Activated naive CD8-positive, alpha-beta T cell treated with anti-CD3 and anti-CD28 coated beads, Interleukin-2, amount 50 U/mL, for 24 hours (primary cell): ENCODE results near the gene GRHL1.

Experiments
- ATAC-seq: fragments of 150-1000 bp; cut with Tn5 transposase; one replicate; pipeline ENCODE4 v1.10.0; 2021
- DNase-seq: peaks from one replicate; pipeline ENCODE4 v3.0.0; 2021
- H3K27ac Mint-ChIP-seq: one replicate; pipeline ENCODE4 v1.8.0; 2021; ENCODE audit warnings: mild to moderate bottlenecking, mixed read lengths
- H3K27me3 Mint-ChIP-seq: one replicate; pipeline ENCODE4 v1.8.0; 2021; ENCODE audit warnings: mixed read lengths
- H3K36me3 Mint-ChIP-seq: one replicate; pipeline ENCODE4 v1.8.0; 2021; ENCODE audit warnings: low read depth, mixed read lengths
- H3K4me1 Mint-ChIP-seq: one replicate; pipeline ENCODE4 v1.8.0; 2021; ENCODE audit warnings: mixed read lengths
- H3K4me3 Mint-ChIP-seq: one replicate; pipeline ENCODE4 v1.8.0; 2021; ENCODE audit warnings: mild to moderate bottlenecking, moderate library complexity, mixed read lengths
- H3K9me3 Mint-ChIP-seq: one replicate; pipeline ENCODE4 v1.8.0; 2021; ENCODE audit warnings: mixed read lengths

The GRHL1 gene

GRCh38 chr2:9939587-9940485, 11.7 kb upstream of the GRHL1 start:
- peaks cover 6% of the 10 kb centered on the region for H3K36me3 Mint-ChIP-seq
- peaks cover 4% of the 10 kb centered on the region for H3K4me1 Mint-ChIP-seq
- H3K27ac Mint-ChIP-seq = no peak overlapping the region
- no peaks in the 10 kb centered on the region for H3K9me3 Mint-ChIP-seq
- DNase-seq = no peak
- ATAC-seq = no peak
- no peak overlapping the region for H3K4me3 Mint-ChIP-seq
- peaks cover 3% of the 10 kb centered on the region for H3K27me3 Mint-ChIP-seq

GRCh38 chr2:9941196-9941995, 10.1 kb upstream of the GRHL1 start:
- no peaks in the 10 kb centered on the region for H3K4me1 Mint-ChIP-seq
- no peak for ATAC-seq
- no peaks in the 10 kb centered on the region for H3K9me3 Mint-ChIP-seq
- H3K36me3 Mint-ChIP-seq = no peaks in the 10 kb centered on the region
- no peak overlapping the region for H3K27ac Mint-ChIP-seq
- no peak overlapping the region for H3K4me3 Mint-ChIP-seq
- peaks cover 13% of the 10 kb centered on the region for H3K27me3 Mint-ChIP-seq
- no peak for DNase-seq

GRCh38 chr2:9941996-9942390, 9.5 kb upstream of the GRHL1 start:
- H3K27me3 Mint-ChIP-seq = peaks cover 14% of the 10 kb centered on the region
- no peaks in the 10 kb centered on the region for H3K9me3 Mint-ChIP-seq
- DNase-seq (no peak), ATAC-seq (no peak)
- H3K4me3 Mint-ChIP-seq = no peak overlapping the region
- H3K27ac Mint-ChIP-seq = no peak overlapping the region
- no peaks in the 10 kb centered on the region for H3K36me3 Mint-ChIP-seq
- H3K4me1 Mint-ChIP-seq = no peaks in the 10 kb centered on the region

GRCh38 chr2:9944330-9944758, 7.1 kb upstream of the GRHL1 start:
- Mint-ChIP-seq H3K36me3 (no peaks in the 10 kb centered on the region), H3K4me3 (no peak overlapping the region), H3K27me3 (peaks cover 26% of the 10 kb centered on the region), H3K4me1 (no peaks in the 10 kb centered on the region), H3K27ac (no peak overlapping the region), H3K9me3 (no peaks in the 10 kb centered on the region)
- no peak for DNase-seq
- ATAC-seq = no peak

- no peak for DNase-seq
- Mint-ChIP-seq H3K27me3 (peaks cover 37% of the 10 kb centered on the region), H3K36me3 (no peaks in the 10 kb centered on the region), H3K4me1 (peaks cover 3% of the 10 kb centered on the region), H3K9me3 (no peaks in the 10 kb centered on the region), H3K4me3 (no peak overlapping the region), H3K27ac (no peak overlapping the region)
- ATAC-seq = no peak
These were observed 5.9 kb upstream of the GRHL1 start for GRCh38 chr2:9945596-9945995.

GRCh38 chr2:9946076-9946475, 5.4 kb upstream of the GRHL1 start:
- DNase-seq (no peak), ATAC-seq (no peak)
- peaks cover 37% of the 10 kb centered on the region for H3K27me3 Mint-ChIP-seq
- no peak overlapping the region for H3K4me3 Mint-ChIP-seq
- no peaks in the 10 kb centered on the region for H3K36me3 Mint-ChIP-seq
- H3K4me1 Mint-ChIP-seq = peaks cover 3% of the 10 kb centered on the region
- no peak overlapping the region for H3K27ac Mint-ChIP-seq
- H3K9me3 Mint-ChIP-seq = no peaks in the 10 kb centered on the region

- ATAC-seq = no peak
- peaks cover 3% of the 10 kb centered on the region for H3K4me1 Mint-ChIP-seq
- H3K36me3 Mint-ChIP-seq = no peaks in the 10 kb centered on the region
- no peak overlapping the region for H3K27ac Mint-ChIP-seq
- H3K9me3 Mint-ChIP-seq = no peaks in the 10 kb centered on the region
- DNase-seq = no peak
- H3K4me3 Mint-ChIP-seq = no peak overlapping the region
- peaks cover 37% of the 10 kb centered on the region for H3K27me3 Mint-ChIP-seq
These were observed 4.7 kb upstream of the GRHL1 start for GRCh38 chr2:9946818-9947217.

GRCh38 chr2:9948721-9949120, 2.8 kb upstream of the GRHL1 start:
- ATAC-seq = no peak
- Mint-ChIP-seq H3K4me1 (peaks cover 10% of the 10 kb centered on the region), H3K36me3 (no peaks in the 10 kb centered on the region), H3K27me3 (peaks cover 54% of the 10 kb centered on the region), H3K4me3 (no peak overlapping the region), H3K9me3 (no peaks in the 10 kb centered on the region), H3K27ac (no peak overlapping the region)
- DNase-seq = no peak

- DNase-seq (no peak), ATAC-seq (no peak)
- H3K4me3 Mint-ChIP-seq = peak overlapping the region; percentile 66
- H3K9me3 Mint-ChIP-seq = no peaks in the 10 kb centered on the region
- peaks cover 10% of the 10 kb centered on the region for H3K4me1 Mint-ChIP-seq
- no peaks in the 10 kb centered on the region for H3K36me3 Mint-ChIP-seq
- H3K27ac Mint-ChIP-seq = peak overlapping the region; percentile 6
- H3K27me3 Mint-ChIP-seq = peaks cover 57% of the 10 kb centered on the region
These were observed 2.1 kb upstream of the GRHL1 start for GRCh38 chr2:9949239-9949991.

GRCh38 chr2:9949992-9950520, 1.4 kb upstream of the GRHL1 start:
- Mint-ChIP-seq H3K36me3 (no peaks in the 10 kb centered on the region), H3K9me3 (no peaks in the 10 kb centered on the region), H3K27me3 (peaks cover 59% of the 10 kb centered on the region), H3K27ac (peak overlapping the region; percentile 6), H3K4me1 (peaks cover 10% of the 10 kb centered on the region), H3K4me3 (peak overlapping the region; percentile 66)
- ATAC-seq = no peak
- DNase-seq = no peak

- DNase-seq = peak; percentile 41
- Mint-ChIP-seq H3K4me1 (peaks cover 10% of the 10 kb centered on the region), H3K36me3 (no peaks in the 10 kb centered on the region), H3K9me3 (no peaks in the 10 kb centered on the region), H3K27ac (no peak overlapping the region), H3K27me3 (peaks cover 56% of the 10 kb centered on the region), H3K4me3 (peak overlapping the region; percentile 66)
- peak; percentile 21 for ATAC-seq
These were observed 797 bp upstream of the GRHL1 start for GRCh38 chr2:9950521-9951271.

- Mint-ChIP-seq H3K4me1 (peaks cover 10% of the 10 kb centered on the region), H3K4me3 (peak overlapping the region; percentile 66), H3K27me3 (peaks cover 52% of the 10 kb centered on the region), H3K9me3 (no peaks in the 10 kb centered on the region), H3K36me3 (no peaks in the 10 kb centered on the region), H3K27ac (no peak overlapping the region)
- ATAC-seq = no peak
- no peak for DNase-seq
These were observed 296 bp upstream of the GRHL1 start for GRCh38 chr2:9951272-9951521.

- H3K4me1 Mint-ChIP-seq = peaks cover 10% of the 10 kb centered on the region
- H3K9me3 Mint-ChIP-seq = no peaks in the 10 kb centered on the region
- peaks cover 50% of the 10 kb centered on the region for H3K27me3 Mint-ChIP-seq
- ATAC-seq (no peak), DNase-seq (no peak)
- peak overlapping the region; percentile 21 for H3K27ac Mint-ChIP-seq
- peak overlapping the region; percentile 67 for H3K4me3 Mint-ChIP-seq
- no peaks in the 10 kb centered on the region for H3K36me3 Mint-ChIP-seq
These were observed 819 bp downstream of the GRHL1 start for GRCh38 chr2:9952286-9952737.
